Glomerular visceral epithelial cell (primary cell): ENCODE data around the gene SLC39A13.
A peak's percentile ranks its signal among the peaks of the same experiment; 100 is the strongest.

Experiments used
- DNase-seq: peaks from one replicate; pipeline ENCODE4 v3.0.0-alpha.2; 2016; ENCODE audit errors: extremely low spot score

The SLC39A13 gene

DNA sequence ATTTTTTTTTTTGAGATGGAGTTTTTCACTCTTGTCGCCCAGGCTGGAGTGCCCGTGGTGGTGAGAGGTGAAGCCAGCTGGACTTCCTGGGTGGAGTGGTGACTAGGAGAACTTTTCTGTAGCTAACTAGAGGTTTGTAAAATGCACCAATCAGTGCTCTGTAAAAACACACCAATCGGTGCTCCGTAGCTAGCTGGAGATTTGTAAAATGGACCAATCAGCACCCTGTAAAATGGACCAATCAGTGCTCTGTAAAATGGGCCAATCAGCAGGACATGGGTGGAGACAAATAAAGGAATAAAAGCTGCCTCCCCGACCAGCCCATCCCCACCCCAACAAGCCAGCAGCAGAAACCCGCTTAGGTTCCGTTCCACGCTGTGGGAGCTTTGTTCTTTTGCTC lies 45.0 kb downstream of the SLC39A13 start:
- no peak for DNase-seq

DNA sequence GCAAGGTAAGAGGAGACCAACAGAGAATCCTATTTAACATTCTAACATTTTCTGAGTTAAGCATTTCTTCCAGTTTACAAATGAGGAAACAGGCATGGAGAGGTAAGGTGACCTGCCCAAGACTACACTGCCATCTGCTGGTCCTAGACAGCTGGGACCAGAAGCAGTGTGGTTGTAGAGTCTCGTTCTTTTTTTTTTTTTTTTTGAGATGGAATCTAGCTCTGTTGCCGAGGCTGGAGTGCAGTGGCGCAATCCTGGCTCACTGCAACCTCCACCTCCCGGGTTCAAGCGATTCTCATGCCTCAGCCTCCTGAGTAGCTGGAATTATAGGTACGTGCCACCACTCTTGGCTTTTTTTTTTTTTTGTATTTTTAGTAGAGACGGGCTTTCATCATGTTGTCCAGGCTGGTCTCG lies 45.9 kb downstream of the SLC39A13 start:
- peak; percentile 80 for DNase-seq

DNA sequence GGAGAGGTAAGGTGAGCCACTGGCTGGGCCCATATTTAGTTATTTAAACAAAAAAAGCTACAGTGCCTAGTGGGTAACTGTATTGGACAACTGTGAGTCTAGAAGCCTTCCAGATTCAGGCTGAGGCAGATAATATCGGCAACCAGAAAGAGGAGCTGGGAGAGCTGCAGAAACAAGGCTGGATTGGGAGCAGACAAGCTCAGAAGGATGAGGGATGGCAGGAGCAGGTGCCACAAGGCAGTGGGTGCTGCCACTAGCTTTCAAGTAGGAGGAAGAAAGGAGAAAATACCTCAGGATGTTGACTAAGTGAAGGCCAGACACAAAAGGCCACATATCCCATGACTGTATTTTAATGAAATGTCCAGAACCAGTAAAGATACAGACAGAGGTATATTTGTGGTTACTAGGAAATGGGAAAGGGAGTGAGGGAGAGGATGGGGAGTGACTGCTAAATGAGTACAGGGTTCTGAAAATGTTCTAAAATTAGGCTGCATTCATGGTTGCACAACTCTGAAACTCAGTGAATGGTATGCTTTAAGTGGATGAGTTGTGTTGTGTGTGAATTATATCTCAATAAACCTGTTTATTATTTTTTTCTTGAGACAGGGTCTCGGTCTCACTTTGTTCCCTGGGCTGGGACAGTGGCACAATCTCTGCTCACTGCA lies 52.3 kb downstream of the SLC39A13 start:
- DNase-seq: no peak

DNA sequence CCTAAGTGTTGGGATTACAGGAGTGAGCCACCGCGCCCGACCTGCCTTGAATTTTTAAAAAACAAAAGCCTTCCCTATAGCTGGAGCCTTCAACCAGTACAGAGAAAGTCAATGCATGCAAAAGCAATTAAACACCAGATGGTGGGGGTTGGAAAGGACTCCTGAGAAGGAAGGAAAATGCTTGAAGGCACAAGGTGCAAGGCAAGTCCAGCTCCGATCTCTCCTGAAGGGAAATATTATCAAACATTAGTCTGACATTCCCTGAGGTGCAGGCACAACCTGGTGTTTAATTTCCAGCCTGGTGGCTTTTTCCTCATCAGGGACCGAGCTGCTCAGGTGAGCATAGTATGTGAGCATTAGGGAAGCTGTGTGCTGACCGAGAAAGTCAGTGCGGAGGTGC lies 53.5 kb downstream of the SLC39A13 start:
- DNase-seq: no peak

DNA sequence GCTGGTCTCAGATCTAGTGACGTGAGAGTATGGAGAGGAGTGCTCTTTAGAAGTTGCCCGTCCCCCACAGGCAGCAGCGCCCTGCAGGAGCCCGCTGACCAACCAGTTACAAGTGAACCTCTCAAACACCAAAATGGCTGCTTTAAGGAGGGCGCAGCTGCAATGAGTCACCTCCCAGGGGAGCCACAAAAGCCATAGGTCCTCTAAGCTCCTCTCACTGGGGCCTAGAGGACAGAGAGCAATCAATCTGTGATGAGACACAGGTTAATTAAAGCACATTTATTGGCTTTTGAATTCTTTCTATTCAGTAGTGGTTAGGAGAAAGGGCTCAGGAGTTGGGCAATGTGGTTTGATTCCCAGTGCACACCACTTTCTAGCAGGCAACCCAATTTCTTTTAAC lies 56.1 kb downstream of the SLC39A13 start:
- no peak for DNase-seq
